CD4-positive, alpha-beta T cell treated with Interleukin-6 at 100 ng/mL for 8 hours (primary cell): Measurements from ENCODE around the gene ZKSCAN8.
"Not testable (repeated sequence)": the region's sequence is repeated elsewhere in the genome, so short reads cannot be mapped to it uniquely, and the experiment has no call there.

Experiments
- DNase-seq: peaks from one replicate; pipeline ENCODE4 v3.0.0-alpha.2; 2020; ENCODE audit warnings: mixed read lengths, low spot score

ZKSCAN8 gene

DNA sequence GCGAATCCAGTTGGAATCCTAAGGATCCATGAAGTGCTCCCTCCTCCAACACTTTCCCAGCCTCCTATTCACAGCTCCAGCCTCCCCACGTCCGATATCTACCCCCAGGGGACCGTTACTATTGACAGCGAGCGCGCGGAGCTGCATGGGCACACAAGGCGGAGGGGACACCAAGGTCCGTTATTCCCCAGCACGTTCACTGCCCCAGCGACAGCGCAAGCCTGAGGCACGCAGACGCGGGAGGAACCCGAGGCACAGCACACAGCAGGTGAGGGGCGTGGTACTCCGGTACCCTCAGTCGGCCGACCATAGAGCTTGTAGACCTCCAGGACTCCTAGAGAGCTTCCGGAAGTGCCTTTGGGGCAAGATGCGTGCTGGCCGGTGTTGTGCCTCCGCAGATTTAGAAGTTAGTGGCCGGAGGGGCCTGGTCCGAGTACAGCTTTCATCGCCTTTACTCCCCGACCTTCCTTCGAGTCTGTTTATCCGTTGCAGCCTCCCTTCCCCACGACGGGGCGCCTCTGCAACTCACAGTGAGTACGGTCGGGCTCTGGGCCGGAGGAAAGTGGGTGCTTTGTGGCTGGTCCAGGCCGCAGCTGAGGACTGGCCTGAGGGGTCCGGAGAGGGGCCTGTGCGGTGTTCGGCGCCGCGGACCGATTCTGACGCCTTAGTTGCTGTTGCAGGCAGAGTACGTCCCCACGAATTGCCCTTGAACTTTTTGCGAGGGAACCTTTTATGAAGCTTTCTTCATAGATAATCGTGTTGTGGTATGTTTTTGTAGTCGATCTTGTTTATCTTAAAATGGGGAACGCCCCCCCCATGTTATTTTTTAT is at the start of gene ZKSCAN8:
ZKSCAN8 (plus strand) TSS at position 384 of the 830 bp plus-strand sequence. CDS start 6,525 bp downstream, outside the sequence.
- peak; percentile 82 for DNase-seq

DNA sequence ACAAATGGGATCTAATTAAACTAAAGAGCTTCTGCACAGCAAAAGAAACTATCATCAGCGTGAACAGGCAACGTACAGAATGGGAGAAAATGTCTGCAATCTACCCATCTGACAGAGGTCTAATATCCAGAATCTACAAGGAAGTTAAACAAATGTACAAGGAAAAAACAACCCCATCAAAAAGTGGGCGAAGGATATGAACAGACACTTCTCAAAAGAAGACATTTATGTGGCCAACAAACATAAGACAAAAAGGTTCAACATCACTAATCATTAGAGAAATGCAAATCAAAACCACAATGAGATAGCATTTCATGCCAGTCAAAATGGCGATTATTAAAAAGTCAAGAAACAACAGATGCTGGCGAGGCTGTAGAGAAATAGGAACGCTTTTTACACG is 39.5 kb upstream of the ZKSCAN8 start:
- not testable (repeated sequence) for DNase-seq

- not testable (repeated sequence) for DNase-seq
These were observed 39.0 kb upstream of the ZKSCAN8 start for GRCh38 chr6:28102699-28103098.

GRCh38 chr6:28104392-28105244 is 37.1 kb upstream of the ZKSCAN8 start:
- DNase-seq: peak; percentile 84

DNA sequence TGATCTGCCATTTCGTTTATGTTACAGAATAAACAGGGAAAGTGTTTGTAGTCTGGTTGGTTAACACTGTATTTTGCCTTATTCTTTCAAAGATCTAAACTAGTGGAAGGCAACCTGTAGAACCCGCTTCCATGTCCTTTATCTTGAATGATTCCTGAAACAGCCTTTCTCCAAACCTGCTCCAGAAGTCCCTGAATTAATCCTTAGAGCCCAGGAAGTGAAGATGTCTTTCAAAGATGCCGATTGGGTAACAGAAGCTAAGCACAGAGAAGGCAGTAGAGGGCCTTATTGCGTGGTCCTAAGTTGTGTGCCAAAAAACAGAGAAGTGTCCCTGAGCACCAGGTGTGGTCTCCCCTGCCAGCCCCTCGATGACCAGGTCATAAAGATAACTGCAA is 36.4 kb upstream of the ZKSCAN8 start:
- DNase-seq: no peak

GRCh38 chr6:28107506-28107905 is 34.2 kb upstream of the ZKSCAN8 start:
- DNase-seq: no peak

- DNase-seq: no peak
These were observed 29.7 kb upstream of the ZKSCAN8 start for GRCh38 chr6:28111964-28112363.

GRCh38 chr6:28115799-28116198 is 25.9 kb upstream of the ZKSCAN8 start:
- no peak for DNase-seq

- no peak for DNase-seq
These were observed 24.2 kb upstream of the ZKSCAN8 start for GRCh38 chr6:28117386-28118050.

DNA sequence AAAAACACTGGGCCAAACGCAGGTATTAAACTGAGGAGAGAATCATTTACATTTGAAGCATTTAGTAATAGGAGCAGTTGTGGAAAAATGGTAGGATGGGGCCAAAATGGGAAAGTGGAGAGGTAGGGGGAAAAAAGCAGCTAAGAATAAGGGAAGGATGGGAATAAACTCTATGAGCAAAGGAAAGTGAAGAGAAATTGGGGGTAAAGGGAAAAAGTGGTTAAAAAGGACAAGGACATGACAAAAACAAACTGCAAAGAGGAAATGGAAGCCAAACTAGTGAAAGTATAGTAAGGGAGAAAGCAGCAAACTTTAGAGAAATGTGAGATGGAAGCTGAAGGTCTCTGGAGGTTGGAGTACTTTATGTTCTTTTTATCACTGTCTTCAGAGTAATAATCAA is 23.5 kb upstream of the ZKSCAN8 start:
- DNase-seq: no peak

- DNase-seq: no peak
These were observed 19.8 kb upstream of the ZKSCAN8 start for GRCh38 chr6:28121876-28122275.

- DNase-seq: not testable (repeated sequence)
These were observed 19.4 kb upstream of the ZKSCAN8 start for GRCh38 chr6:28122283-28122682.

GRCh38 chr6:28124350-28124970 is 17.2 kb upstream of the ZKSCAN8 start, which contains the start of gene ZSCAN16:
TSS of gene ZSCAN16 (plus strand) at chr6:28124609. CDS start at chr6:28125444, 835 bp downstream.
- peak; percentile 74 for DNase-seq

- no peak for DNase-seq
These were observed 16.7 kb upstream of the ZKSCAN8 start for GRCh38 chr6:28124971-28125353.

DNA sequence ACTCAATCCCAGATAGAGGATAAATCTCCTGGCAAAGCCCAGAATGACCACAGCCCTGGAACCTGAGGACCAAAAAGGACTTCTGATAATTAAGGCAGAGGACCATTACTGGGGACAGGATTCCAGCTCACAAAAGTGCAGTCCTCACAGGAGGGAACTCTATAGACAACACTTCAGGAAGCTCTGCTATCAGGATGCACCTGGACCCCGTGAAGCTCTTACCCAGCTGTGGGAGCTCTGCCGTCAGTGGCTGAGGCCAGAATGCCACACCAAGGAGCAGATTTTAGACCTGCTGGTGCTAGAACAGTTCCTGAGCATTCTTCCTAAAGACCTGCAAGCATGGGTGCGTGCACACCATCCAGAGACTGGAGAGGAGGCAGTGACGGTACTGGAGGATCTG is 16.3 kb upstream of the ZKSCAN8 start:
- DNase-seq: no peak

GRCh38 chr6:28134015-28134414 is 7.7 kb upstream of the ZKSCAN8 start:
- no peak for DNase-seq

DNA sequence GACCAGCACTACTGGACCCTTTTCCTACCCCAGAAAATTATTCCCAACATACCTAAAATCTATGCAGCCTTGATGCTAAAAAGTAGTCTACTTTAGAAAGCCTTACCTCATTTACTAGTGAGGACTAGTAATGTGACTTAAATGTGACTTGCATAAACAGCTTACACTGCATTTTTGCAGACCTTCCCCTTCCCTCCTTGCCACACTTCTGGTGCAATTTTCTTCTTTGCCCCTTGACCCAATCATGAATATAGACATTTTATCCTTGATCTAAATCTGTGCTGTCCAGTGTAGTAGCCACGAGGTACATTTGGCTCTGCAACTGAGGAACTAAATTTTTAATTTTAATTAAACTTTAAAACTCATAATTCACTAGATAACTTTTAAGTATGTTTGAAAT is 7.0 kb upstream of the ZKSCAN8 start:
- DNase-seq: no peak

GRCh38 chr6:28135393-28135792 is 6.3 kb upstream of the ZKSCAN8 start:
- no peak for DNase-seq

DNA sequence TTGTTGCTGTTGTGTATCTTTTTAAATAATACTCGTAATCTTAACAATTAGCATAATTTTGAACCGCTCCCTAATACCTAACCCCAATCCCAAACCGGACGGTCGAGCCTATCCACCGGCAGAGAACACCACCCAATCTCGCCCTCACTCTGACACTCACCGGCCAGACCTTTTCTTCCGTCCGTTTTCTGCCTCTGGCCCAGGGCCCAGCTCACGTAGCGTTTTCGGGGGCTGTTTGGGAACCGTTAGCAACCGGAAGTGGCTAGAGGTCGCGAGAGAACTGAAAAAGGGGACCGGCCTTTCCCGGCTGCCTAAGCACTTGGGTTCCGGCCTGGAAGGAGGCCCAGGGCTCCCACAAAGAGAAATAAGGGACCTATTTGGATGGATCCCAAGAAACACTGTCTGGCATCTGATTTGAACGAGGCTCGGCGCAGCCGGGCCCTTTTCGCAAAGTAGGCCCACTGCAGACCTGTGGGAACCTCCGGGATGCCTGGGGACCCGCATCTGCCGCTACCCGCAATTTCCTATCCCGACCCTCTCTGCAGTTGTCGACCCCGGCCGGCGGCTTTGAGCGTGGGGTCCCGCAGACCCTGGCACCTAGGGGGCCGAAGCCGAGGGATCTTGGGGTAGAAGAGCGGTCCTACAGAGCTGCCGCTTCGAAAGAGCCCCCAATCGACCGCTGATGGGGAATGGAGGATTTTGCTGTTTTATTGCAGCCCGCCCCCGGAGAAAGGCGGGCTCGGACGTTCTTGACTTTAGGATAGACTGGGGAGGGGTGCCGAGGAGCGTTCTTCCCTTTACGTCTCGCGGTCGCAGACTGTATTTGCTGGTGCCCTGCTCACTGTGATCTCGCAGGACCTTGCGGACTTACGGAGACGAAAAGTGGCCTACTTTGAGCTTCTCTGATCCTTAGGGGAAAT is 4.8 kb upstream of the ZKSCAN8 start:
- peak; percentile 65 for DNase-seq

GRCh38 chr6:28137505-28137981 is 4.1 kb upstream of the ZKSCAN8 start:
- DNase-seq: peak; percentile 32
